GM10266 (cell line): ENCODE measurements around the gene B3GAT1.

Source experiments
- DNase-seq: peaks from one replicate; pipeline ENCODE4 v3.0.0; 2012; ENCODE audit errors: extremely low spot score
- TF ChIP-seq, protein P1 (sequence below): IDR thresholded peaks from 2 replicates; pipeline ENCODE4 v1.5.1; 2012; ENCODE audit warnings: mild to moderate bottlenecking, low read depth; ENCODE audit not compliant: control insufficient read depth, insufficient read depth; ENCODE audit errors: missing control alignments

The B3GAT1 gene

DNA sequence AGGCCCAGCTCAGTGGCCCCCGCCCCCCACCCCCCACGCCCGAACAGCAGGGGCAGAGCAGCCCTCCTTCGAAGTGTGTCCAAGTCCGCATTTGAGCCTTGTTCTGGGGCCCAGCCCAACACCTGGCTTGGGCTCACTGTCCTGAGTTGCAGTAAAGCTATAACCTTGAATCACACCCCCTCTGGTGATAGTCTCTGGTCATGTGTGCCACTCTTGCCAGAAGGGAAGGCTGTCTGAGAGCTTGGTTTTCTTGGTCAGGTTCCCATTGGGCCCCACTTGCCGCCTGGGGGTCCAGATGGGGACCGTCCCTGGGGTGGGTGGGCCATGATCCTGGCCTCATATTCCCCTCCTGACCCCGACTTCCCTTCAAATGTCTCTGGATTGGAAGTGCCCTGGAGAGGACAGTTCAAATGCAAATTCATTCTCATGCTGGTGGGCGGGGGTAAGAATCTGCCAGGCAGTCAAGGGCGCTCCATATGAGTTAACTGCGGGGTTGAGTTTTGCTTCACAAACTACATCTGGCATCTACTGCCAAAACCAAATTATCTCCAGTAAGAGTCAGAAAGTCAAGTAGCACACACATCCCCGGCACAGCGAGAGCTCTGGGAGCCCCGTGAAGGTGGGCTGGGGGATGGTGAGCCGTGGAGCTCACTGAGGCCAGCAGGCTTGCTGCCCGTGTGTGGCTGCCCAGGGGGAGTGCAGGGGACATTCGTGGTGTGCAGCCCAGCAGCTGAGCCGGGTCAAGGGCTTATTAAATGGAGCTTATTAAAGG, 35.7 kb downstream of the B3GAT1 start:
- no peak for DNase-seq
- TF ChIP-seq, protein P1, sequence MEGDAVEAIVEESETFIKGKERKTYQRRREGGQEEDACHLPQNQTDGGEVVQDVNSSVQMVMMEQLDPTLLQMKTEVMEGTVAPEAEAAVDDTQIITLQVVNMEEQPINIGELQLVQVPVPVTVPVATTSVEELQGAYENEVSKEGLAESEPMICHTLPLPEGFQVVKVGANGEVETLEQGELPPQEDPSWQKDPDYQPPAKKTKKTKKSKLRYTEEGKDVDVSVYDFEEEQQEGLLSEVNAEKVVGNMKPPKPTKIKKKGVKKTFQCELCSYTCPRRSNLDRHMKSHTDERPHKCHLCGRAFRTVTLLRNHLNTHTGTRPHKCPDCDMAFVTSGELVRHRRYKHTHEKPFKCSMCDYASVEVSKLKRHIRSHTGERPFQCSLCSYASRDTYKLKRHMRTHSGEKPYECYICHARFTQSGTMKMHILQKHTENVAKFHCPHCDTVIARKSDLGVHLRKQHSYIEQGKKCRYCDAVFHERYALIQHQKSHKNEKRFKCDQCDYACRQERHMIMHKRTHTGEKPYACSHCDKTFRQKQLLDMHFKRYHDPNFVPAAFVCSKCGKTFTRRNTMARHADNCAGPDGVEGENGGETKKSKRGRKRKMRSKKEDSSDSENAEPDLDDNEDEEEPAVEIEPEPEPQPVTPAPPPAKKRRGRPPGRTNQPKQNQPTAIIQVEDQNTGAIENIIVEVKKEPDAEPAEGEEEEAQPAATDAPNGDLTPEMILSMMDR, result no peak

DNA sequence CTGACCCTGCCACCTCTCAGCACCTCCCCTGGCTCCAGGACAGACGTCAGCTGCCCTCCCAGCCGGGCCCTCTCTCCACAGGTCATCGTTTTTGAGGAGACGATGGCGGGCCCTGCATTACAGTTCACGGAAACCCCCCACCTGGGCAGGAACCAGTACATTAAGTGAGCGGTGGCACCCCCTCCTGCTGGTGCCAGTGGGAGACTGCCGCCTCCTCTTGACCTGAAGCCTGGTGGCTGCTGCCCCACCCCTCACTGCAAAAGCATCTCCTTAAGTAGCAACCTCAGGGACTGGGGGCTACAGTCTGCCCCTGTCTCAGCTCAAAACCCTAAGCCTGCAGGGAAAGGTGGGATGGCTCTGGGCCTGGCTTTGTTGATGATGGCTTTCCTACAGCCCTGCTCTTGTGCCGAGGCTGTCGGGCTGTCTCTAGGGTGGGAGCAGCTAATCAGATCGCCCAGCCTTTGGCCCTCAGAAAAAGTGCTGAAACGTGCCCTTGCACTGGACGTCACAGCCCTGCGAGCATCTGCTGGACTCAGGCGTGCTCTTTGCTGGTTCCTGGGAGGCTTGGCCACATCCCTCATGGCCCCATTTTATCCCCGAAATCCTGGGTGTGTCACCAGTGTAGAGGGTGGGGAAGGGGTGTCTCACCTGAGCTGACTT, 37.0 kb downstream of the B3GAT1 start:
- TF ChIP-seq, protein P1, result no peak
- no peak for DNase-seq

DNA sequence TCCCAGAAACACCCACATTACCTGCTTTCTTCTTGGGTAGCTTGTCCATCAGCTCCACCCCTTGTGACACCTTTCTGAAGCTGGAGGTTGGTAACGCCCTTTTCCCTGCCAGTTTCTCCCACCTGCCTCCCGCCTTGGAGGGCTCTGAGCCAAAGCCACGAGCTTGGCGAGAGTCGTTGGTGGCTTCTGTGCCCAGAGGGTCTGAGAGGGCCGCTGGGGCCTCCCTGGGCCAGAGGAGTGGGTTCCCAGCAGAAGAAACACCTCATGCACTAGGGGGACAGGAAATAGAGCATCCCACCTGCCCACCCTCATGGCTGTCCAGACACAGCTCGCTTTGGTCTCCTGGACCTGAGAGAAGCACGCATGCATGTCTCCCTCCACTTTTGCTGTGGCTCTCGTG, 37.9 kb downstream of the B3GAT1 start:
- TF ChIP-seq, protein P1, result no peak

DNA sequence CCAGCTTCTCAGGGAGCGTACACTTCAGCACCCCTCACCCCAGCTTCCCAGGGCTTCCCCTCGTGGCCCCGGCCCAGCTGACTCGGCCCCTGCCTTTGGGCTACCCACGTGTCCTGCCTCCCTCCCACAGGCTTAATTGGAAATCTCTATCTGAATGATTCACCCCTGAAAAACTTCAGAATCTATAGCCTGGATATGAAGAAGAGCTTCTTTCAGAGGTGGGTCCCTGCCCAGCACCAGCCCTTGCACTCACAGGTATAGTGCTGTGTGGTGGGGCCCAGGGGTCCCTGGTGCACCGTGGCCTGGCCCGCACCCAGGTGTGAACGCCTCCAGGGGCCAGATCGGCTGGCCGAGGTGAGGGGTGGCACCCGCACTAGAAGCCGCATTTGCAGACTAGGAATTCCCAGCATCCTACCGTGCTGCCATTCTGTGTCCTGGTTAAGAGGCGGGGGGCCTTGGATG, 38.4 kb downstream of the B3GAT1 start:
- TF ChIP-seq, protein P1, result no peak
- DNase-seq, result no peak

More for the DNA sequence above, 37.9 kb downstream of the B3GAT1 start:
- DNase-seq, result no peak

DNA sequence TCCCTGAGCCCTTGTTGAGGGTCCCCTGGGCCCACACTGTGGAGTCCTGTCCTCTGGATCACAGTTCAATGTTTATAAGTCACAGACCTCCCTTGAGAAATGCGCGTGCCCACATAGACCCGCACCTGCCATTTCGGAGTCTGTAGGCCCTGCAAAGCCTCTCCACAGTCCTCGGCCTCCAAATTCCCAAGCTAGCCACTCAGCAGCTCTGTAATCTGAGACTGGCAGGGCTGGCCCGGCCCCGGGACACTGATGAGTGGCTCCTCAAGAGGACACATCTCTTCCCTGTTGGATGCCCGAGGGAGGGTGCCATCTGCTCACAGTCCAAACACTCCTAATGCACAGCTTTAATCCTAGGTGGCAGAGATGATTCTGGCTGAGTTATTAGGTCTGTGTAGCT, 39.1 kb downstream of the B3GAT1 start:
- DNase-seq, result no peak
- TF ChIP-seq, protein P1, result no peak

DNA sequence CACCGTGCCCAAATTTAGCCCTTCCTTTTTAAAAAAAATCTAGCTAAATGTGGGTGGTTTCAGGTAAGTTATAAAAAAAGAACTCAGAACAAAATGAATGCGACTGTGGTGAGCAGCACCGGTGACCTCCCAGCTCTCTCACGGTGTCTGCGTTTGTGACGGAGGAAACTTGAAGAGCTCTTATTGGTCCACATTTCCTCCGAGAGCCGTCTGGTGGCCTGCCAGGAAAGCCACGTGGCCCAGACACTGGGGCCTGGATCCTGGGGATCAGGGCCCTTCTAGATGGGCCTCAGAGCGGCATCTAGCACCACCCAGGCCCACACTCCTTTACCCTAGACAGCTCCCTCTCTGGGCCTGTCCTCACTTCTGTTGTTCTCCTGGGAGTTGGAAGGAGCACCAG, 39.5 kb downstream of the B3GAT1 start:
- DNase-seq, result no peak
- TF ChIP-seq, protein P1, result no peak
